ENCODE measurements around the gene ARHGAP18.

ARHGAP18 gene

GRCh38 chr6:129619579-129620233 is 90.3 kb downstream of the ARHGAP18 start:
- no peak for TF ChIP-seq ZNF292 (tag by site-specific recombination; IDR thresholded peaks at IDR 0.05; ENCODE audit: borderline replicate concordance, low read depth)
- no peak for TF ChIP-seq ZBTB44 (tag by site-specific recombination; IDR thresholded peaks at IDR 0.05)
- no peak for TF ChIP-seq ZNF274 (IDR thresholded peaks at IDR 0.05; ENCODE audit: low read length)
- no peak for TF ChIP-seq ZNF274 (tag by site-specific recombination; IDR thresholded peaks at IDR 0.05; ENCODE audit: borderline replicate concordance)
- no peak for TF ChIP-seq ZNF214 (tag by site-specific recombination; IDR thresholded peaks at IDR 0.05; ENCODE audit: borderline replicate concordance)
- TF ChIP-seq ZNF701 (tag by site-specific recombination; IDR thresholded peaks at IDR 0.05), result no peak
- no peak for TF ChIP-seq ZNF416 (tag by site-specific recombination; IDR thresholded peaks at IDR 0.05)
- TF ChIP-seq ZNF501 (tag by site-specific recombination; IDR thresholded peaks at IDR 0.05), result no peak
- TF ChIP-seq ZBTB17 (tag by site-specific recombination; IDR thresholded peaks at IDR 0.05), result no peak
- TF ChIP-seq GLIS2 (tag by site-specific recombination; IDR thresholded peaks at IDR 0.05), result no peak
- TF ChIP-seq KLF1 (tag by site-specific recombination; IDR thresholded peaks at IDR 0.05), result no peak
- TF ChIP-seq ZNF335 (tag by site-specific recombination; conservative IDR thresholded peaks at IDR 0.05), result no peak
- no peak for TF ChIP-seq CTCF (tag by site-specific recombination; IDR thresholded peaks at IDR 0.05)
- no peak for TF ChIP-seq ZNF311 (tag by site-specific recombination; IDR thresholded peaks at IDR 0.05; ENCODE audit: borderline replicate concordance)
- TF ChIP-seq ZNF426 (tag by site-specific recombination; IDR thresholded peaks at IDR 0.05), result no peak
- TF ChIP-seq ZFHX2 (tag by site-specific recombination; conservative IDR thresholded peaks at IDR 0.05), result no peak
- TF ChIP-seq KLF8 (tag by site-specific recombination; IDR thresholded peaks at IDR 0.05), result no peak
- TF ChIP-seq ZNF19 (tag by site-specific recombination; IDR thresholded peaks at IDR 0.05; ENCODE audit: low read depth), result no peak
- TF ChIP-seq ZNF174 (tag by site-specific recombination; IDR thresholded peaks at IDR 0.05), result no peak
- no peak overlapping the region for H3K27ac ChIP-seq (ENCODE audit: extremely low read depth, low read depth, low read length)
- H3K9me3 ChIP-seq (ENCODE audit: control insufficient read depth, insufficient read depth, low read depth, low read length), result no peaks in the 10 kb centered on the region
- POLR2A ChIA-PET, result no interaction called here
- CTCF ChIA-PET, result interaction anchor here (1.0 to 1.2 kb wide), 2 partner anchors 8 to 20 kb away, joined by 3 to 4 read pairs; no protein-coding TSS in a partner anchor
- no peak overlapping the region for H3K4me3 ChIP-seq (ENCODE audit: low read depth, low read length)
- H3K36me3 ChIP-seq (ENCODE audit: control insufficient read depth in 2 of 2, insufficient read depth in 1 of 2, low read length in 2 of 2), result no peaks in the 10 kb centered on the region
- no peaks in the 10 kb centered on the region; the same call in 1 of the 2 replicates for H3K4me1 ChIP-seq (ENCODE audit: control insufficient read depth, insufficient read depth, low read length)

DNA sequence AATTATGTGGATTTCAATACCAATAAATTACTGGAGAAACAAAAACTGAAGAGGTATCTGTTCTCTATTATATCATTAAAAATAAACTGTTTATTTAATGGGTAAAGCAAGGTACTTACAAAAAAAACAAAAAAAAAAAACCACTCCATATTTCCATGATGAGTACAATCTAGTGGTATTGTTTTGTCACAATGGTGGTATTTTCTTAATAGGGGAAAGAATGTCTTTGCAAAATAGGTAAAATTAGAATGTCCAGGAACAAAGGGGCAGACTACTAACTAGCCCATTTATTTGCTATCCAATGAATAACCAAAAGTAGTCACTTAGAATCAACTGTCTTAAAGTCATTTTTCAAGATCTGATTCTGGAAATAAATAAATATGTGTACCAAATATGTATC is 92.0 kb downstream of the ARHGAP18 start:
- Histone ChIP-seq H3K36me3 (ENCODE audit: control insufficient read depth in 2 of 2, insufficient read depth in 1 of 2, low read length in 2 of 2) (no peaks in the 10 kb centered on the region), H3K9me3 (ENCODE audit: control insufficient read depth, insufficient read depth, low read depth, low read length) (no peaks in the 10 kb centered on the region), H3K4me3 (ENCODE audit: low read depth, low read length) (no peak overlapping the region), H3K27ac (ENCODE audit: extremely low read depth, low read depth, low read length) (no peak overlapping the region), H3K4me1 (ENCODE audit: control insufficient read depth, insufficient read depth, low read length) (no peaks in the 10 kb centered on the region; the same call in 1 of the 2 replicates)
- TF ChIP-seq, protein P1, sequence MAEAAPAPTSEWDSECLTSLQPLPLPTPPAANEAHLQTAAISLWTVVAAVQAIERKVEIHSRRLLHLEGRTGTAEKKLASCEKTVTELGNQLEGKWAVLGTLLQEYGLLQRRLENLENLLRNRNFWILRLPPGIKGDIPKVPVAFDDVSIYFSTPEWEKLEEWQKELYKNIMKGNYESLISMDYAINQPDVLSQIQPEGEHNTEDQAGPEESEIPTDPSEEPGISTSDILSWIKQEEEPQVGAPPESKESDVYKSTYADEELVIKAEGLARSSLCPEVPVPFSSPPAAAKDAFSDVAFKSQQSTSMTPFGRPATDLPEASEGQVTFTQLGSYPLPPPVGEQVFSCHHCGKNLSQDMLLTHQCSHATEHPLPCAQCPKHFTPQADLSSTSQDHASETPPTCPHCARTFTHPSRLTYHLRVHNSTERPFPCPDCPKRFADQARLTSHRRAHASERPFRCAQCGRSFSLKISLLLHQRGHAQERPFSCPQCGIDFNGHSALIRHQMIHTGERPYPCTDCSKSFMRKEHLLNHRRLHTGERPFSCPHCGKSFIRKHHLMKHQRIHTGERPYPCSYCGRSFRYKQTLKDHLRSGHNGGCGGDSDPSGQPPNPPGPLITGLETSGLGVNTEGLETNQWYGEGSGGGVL (tag by site-specific recombination; IDR thresholded peaks at IDR 0.05), result no peak
- TF ChIP-seq, protein P2, sequence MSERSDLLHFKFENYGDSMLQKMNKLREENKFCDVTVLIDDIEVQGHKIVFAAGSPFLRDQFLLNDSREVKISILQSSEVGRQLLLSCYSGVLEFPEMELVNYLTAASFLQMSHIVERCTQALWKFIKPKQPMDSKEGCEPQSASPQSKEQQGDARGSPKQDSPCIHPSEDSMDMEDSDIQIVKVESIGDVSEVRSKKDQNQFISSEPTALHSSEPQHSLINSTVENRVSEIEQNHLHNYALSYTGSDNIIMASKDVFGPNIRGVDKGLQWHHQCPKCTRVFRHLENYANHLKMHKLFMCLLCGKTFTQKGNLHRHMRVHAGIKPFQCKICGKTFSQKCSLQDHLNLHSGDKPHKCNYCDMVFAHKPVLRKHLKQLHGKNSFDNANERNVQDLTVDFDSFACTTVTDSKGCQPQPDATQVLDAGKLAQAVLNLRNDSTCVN (tag by site-specific recombination; optimal IDR thresholded peaks at IDR 0.05), result no peak
- TF ChIP-seq ZNF521 (tag by site-specific recombination; IDR thresholded peaks at IDR 0.05) (no peak), ZNF654 (tag by site-specific recombination; IDR thresholded peaks at IDR 0.05; ENCODE audit: low read depth) (no peak), ZNF48 (tag by site-specific recombination; IDR thresholded peaks at IDR 0.05) (no peak), ZIC2 (tag by site-specific recombination; IDR thresholded peaks at IDR 0.05) (no peak), ZNF24 (tag by site-specific recombination; IDR thresholded peaks at IDR 0.05) (no peak), ZFHX2 (tag by site-specific recombination; conservative IDR thresholded peaks at IDR 0.05) (no peak), ZNF404 (tag by site-specific recombination; IDR thresholded peaks at IDR 0.05) (no peak), OSR2 (tag by site-specific recombination; IDR thresholded peaks at IDR 0.05) (no peak), ZNF529 (tag by site-specific recombination; IDR thresholded peaks at IDR 0.05; ENCODE audit: insufficient replicate concordance) (no peak), ZNF473 (tag by site-specific recombination; IDR thresholded peaks at IDR 0.05) (no peak), ZNF549 (tag by site-specific recombination; IDR thresholded peaks at IDR 0.05) (no peak)
- ChIA-PET POLR2A (no interaction called here), CTCF (interaction anchor here (0.7 kb wide), 1 partner anchor 381 kb away, joined by 3 read pairs; no protein-coding TSS in a partner anchor)
